DND-41 (cell line): ENCODE data around the gene PPIL6.

Experiments
- ATAC-seq: fragments of 200-7000 bp; cut with Tn5 transposase; 3 replicates; pipeline ENCODE4 v1.9.1; 2021; ENCODE audit warnings: low read depth; ENCODE audit not compliant: insufficient read depth
- DNase-seq: peaks from one replicate; pipeline ENCODE4 v3.0.0-alpha.2; 2020
- H2AFZ ChIP-seq: 2 replicates; pipeline ENCODE4 v1.6.0; 2012; ENCODE audit warnings: low read depth, low read length
- H3K27ac ChIP-seq: 2 replicates; pipeline ENCODE4 v1.5.1; 2012; ENCODE audit warnings: low read length, inconsistent platforms
- H3K27me3 ChIP-seq: fragments of 200-600 bp; sonication (generic); 2 replicates; pipeline ENCODE4 v1.6.0; 2012; ENCODE audit warnings: low read length, mild to moderate bottlenecking, inconsistent platforms; ENCODE audit not compliant: insufficient read depth, poor library complexity
- H3K36me3 ChIP-seq: 2 replicates; pipeline ENCODE4 v1.5.1; 2012; ENCODE audit warnings: low read length, inconsistent platforms; ENCODE audit not compliant: insufficient read depth
- H3K4me1 ChIP-seq: 2 replicates; pipeline ENCODE4 v1.5.1; 2012; ENCODE audit warnings: mild to moderate bottlenecking, low read length; ENCODE audit not compliant: insufficient read depth
- H3K4me2 ChIP-seq: 2 replicates; pipeline ENCODE4 v1.6.0; 2012; ENCODE audit warnings: mild to moderate bottlenecking, moderate library complexity, low read length, inconsistent platforms; ENCODE audit not compliant: insufficient read depth
- H3K4me3 ChIP-seq, 2 experiments: fragments of 200-600 bp in 1 of 2; shearing (Covaris generic) in 1 of 2; 2 replicates each; pipeline ENCODE4 v1.5.1; 2012 to 2016; ENCODE audit warnings: inconsistent platforms in 2 of 2, low read length in 2 of 2, mild to moderate bottlenecking in 2 of 2, low read depth in 1 of 2, moderate library complexity in 1 of 2
- H3K79me2 ChIP-seq: 2 replicates; pipeline ENCODE4 v1.6.0; 2012; ENCODE audit warnings: low read length, inconsistent platforms; ENCODE audit not compliant: insufficient read depth
- H3K9ac ChIP-seq: 2 replicates; pipeline ENCODE4 v1.6.0; 2012; ENCODE audit warnings: low read depth, mild to moderate bottlenecking, inconsistent platforms, low read length, moderate library complexity
- H3K9me3 ChIP-seq: 2 replicates; pipeline ENCODE4 v1.5.1; 2012; ENCODE audit warnings: low read length, moderate library complexity, mild to moderate bottlenecking, inconsistent platforms; ENCODE audit not compliant: insufficient read depth, severe bottlenecking
- H4K20me1 ChIP-seq: 2 replicates; pipeline ENCODE4 v1.6.0; 2012; ENCODE audit warnings: low read length; ENCODE audit not compliant: insufficient read depth
- EZH2 ChIP-seq: IDR thresholded peaks from 3 replicates; pipeline ENCODE4 v1.6.1; 2012; ENCODE audit warnings: borderline replicate concordance, low read depth, mild to moderate bottlenecking, moderate library complexity, low read length, inconsistent platforms; ENCODE audit not compliant: severe bottlenecking
- TF ChIP-seq, protein P1 (sequence below): IDR thresholded peaks from 2 replicates; pipeline ENCODE4 v1.5.1; 2012; ENCODE audit warnings: borderline replicate concordance, low read length, moderate library complexity, mild to moderate bottlenecking; ENCODE audit not compliant: poor library complexity, severe bottlenecking; ENCODE audit errors: extremely low read depth

Gene PPIL6

DNA sequence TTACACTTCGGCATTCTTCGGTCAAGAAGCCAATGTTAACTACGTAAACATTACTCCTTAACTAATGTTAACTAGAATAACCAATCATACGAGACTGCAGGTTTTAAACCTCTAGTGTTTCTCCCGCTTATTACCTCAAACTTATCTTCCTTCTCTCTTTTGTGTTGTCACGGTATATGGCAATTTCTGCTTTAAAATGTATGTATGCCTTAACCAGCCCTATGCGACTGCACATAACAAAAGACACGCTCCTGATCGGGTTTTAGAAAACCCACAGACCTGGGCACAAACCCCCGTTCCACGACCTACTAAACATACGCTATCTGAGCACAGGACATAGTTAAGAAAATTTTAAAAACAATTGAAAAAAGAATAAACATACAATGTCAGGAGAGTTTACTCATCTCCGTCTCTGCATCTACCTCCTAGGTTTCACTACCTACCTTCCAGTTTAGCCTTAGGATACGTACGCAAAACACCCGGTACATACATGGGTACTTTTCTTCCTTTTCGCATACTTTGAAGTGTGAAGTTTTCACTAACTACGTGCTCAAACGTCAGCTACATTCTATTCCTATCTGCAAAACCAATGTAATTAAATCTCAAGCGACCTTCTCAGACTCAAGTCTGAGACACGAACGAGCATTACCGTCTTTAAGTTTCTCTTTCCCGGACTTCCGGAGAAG lies 59.2 kb downstream of the PPIL6 start:
- Histone ChIP-seq H3K9me3 (no peaks in the 10 kb centered on the region), H4K20me1 (peaks cover 49% of the 10 kb centered on the region), H3K9ac (peak overlapping the region; percentile 89), H3K4me2 (peak overlapping the region; percentile 85), H3K4me1 (peaks cover 35% of the 10 kb centered on the region), H2AFZ (peak overlapping the region; percentile 79), H3K36me3 (peaks cover 40% of the 10 kb centered on the region), H3K4me3 (peak overlapping the region; percentile 58 to 81), H3K79me2 (peaks cover 60% of the 10 kb centered on the region), H3K27me3 (no peaks in the 10 kb centered on the region), H3K27ac (peak overlapping the region; percentile 100)
- DNase-seq (no peak), ATAC-seq (peak; percentile 3)
- TF ChIP-seq, protein P1, sequence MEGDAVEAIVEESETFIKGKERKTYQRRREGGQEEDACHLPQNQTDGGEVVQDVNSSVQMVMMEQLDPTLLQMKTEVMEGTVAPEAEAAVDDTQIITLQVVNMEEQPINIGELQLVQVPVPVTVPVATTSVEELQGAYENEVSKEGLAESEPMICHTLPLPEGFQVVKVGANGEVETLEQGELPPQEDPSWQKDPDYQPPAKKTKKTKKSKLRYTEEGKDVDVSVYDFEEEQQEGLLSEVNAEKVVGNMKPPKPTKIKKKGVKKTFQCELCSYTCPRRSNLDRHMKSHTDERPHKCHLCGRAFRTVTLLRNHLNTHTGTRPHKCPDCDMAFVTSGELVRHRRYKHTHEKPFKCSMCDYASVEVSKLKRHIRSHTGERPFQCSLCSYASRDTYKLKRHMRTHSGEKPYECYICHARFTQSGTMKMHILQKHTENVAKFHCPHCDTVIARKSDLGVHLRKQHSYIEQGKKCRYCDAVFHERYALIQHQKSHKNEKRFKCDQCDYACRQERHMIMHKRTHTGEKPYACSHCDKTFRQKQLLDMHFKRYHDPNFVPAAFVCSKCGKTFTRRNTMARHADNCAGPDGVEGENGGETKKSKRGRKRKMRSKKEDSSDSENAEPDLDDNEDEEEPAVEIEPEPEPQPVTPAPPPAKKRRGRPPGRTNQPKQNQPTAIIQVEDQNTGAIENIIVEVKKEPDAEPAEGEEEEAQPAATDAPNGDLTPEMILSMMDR: no peak
- no peak for TF ChIP-seq EZH2

DNA sequence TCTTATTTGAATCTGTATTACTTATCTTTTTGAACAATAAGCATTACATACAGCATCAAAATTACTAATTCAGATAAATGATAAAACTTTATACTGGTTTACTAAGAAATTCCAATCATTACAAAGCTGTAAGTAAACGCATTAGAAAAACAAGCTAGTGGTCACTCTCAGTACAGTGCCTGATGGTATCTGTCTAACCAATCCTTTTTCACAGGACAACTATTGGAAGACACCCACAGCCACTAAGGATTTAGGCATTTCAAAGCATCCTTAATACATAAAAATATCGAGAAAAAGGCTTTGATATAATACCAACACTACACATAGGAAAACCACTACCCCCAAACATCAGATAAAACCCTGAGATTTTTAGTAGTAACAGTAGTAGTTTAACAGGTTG lies 60.7 kb downstream of the PPIL6 start:
- Histone ChIP-seq H3K36me3 (peaks cover 55% of the 10 kb centered on the region), H2AFZ (no peak overlapping the region)

DNA sequence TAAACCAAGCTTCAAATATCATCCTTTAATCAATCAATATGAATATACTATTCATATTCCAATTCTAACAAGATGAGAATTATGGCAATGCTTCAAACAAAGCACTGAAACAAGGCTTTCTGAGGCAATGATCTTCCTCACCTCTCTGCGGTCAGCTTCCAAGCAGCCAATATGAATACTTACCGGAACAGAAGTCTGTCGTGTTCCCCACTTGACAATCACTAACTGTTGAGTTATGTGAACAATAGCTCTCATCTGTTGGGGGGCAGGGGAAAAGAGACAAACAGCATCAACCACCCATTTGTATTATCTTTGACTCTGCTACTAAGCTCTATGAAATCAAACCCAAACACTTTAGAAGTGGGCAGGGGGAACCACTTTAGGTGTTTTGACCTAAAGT lies 62.7 kb downstream of the PPIL6 start:
- Histone ChIP-seq H3K27ac (no peak overlapping the region), H3K36me3 (peaks cover 73% of the 10 kb centered on the region), H4K20me1 (peaks cover 55% of the 10 kb centered on the region)

More for the DNA sequence above, 60.7 kb downstream of the PPIL6 start:
- Histone ChIP-seq H4K20me1 (peaks cover 52% of the 10 kb centered on the region), H3K4me3 (peak overlapping the region; percentile 58 to 81; a peak in 3 of 4 replicates), H3K27me3 (no peaks in the 10 kb centered on the region), H3K27ac (peak overlapping the region; percentile 41; the same call in 1 of the 2 replicates), H3K4me2 (peak overlapping the region; percentile 85), H3K79me2 (peaks cover 69% of the 10 kb centered on the region), H3K9ac (peak overlapping the region; percentile 89), H3K9me3 (no peaks in the 10 kb centered on the region), H3K4me1 (peaks cover 36% of the 10 kb centered on the region)
- DNase-seq (no peak), ATAC-seq (no peak)
- TF ChIP-seq EZH2: no peak
- TF ChIP-seq, protein P1: no peak

More for the DNA sequence above, 62.7 kb downstream of the PPIL6 start:
- peak overlapping the region; percentile 85; the same call in 1 of the 2 replicates for H3K4me2 ChIP-seq
- no peak overlapping the region for H3K4me3 ChIP-seq
- peaks cover 81% of the 10 kb centered on the region for H3K79me2 ChIP-seq
- peaks cover 26% of the 10 kb centered on the region for H3K4me1 ChIP-seq
- no peak for ATAC-seq
- DNase-seq: no peak
- no peak for TF ChIP-seq EZH2
- TF ChIP-seq, protein P1: no peak
- no peaks in the 10 kb centered on the region for H3K27me3 ChIP-seq
- no peaks in the 10 kb centered on the region for H3K9me3 ChIP-seq
- H2AFZ ChIP-seq: no peak overlapping the region
- no peak overlapping the region for H3K9ac ChIP-seq
